ENCODE data around the gene SRD5A3. TPM values are rescaled to one million over a fixed set of nuclear protein-coding genes. Genes with fewer than 3 reads are reported as not detected.
A peak's percentile ranks its signal among the peaks of the same experiment; 100 is the strongest.
"Not testable (repeated sequence)": the region's sequence is repeated elsewhere in the genome, so short reads cannot be mapped to it uniquely, and the experiment has no call there.

The SRD5A3 gene
- total RNA-seq, 2 donors from 2014 or later: 6.6 to 14.8 TPM

DNA sequence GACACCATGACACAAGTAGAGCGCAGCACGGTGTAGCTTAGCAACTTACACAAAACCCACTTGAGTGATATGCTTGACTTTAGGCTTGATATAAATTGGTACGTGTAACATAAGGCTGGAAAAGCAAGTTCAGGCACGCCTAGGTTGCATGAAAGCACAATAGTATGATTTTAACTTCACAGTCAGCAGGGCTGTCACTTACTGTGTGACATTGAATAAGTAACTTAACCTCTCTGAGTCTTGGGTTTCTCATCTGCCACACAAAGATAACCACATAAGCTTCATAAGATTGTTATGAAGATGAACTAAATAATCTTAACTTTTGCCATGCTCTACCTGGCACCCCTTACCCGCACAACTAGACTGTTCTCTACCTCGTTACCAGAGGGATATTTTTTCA lies 9.5 kb downstream of the SRD5A3 start:
- Histone ChIP-seq H3K27me3 (replicated peaks; ENCODE audit: insufficient read depth) (no peaks in the 10 kb centered on the region), H3K4me1 (replicated peaks) (no peaks in the 10 kb centered on the region), H3K36me3 (no peaks in the 10 kb centered on the region), H3K9me3 (no peaks in the 10 kb centered on the region), H3K4me3 (no peak overlapping the region), H3K27ac (no peak overlapping the region)
- TF ChIP-seq POLR2AphosphoS5 (IDR thresholded peaks at IDR 0.05) (no peak), POLR2A (IDR thresholded peaks at IDR 0.05) (no peak)
- TF ChIP-seq, protein P1, sequence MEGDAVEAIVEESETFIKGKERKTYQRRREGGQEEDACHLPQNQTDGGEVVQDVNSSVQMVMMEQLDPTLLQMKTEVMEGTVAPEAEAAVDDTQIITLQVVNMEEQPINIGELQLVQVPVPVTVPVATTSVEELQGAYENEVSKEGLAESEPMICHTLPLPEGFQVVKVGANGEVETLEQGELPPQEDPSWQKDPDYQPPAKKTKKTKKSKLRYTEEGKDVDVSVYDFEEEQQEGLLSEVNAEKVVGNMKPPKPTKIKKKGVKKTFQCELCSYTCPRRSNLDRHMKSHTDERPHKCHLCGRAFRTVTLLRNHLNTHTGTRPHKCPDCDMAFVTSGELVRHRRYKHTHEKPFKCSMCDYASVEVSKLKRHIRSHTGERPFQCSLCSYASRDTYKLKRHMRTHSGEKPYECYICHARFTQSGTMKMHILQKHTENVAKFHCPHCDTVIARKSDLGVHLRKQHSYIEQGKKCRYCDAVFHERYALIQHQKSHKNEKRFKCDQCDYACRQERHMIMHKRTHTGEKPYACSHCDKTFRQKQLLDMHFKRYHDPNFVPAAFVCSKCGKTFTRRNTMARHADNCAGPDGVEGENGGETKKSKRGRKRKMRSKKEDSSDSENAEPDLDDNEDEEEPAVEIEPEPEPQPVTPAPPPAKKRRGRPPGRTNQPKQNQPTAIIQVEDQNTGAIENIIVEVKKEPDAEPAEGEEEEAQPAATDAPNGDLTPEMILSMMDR (IDR thresholded peaks at IDR 0.05): no peak
- intact Hi-C loops (cut with DNase I): no loop called here
- no peak for DNase-seq (ENCODE audit: low spot score)
- 68% methylated on average over 6 of the region's 6 CpGs for WGBS

GRCh38 chr4:55356991-55357461 lies 11.0 kb downstream of the SRD5A3 start:
- Histone ChIP-seq H3K4me1 (replicated peaks) (no peaks in the 10 kb centered on the region), H3K9me3 (no peaks in the 10 kb centered on the region), H3K27ac (peak overlapping the region in 1 of 2 donors; percentile 17), H3K27me3 (replicated peaks; ENCODE audit: insufficient read depth) (no peaks in the 10 kb centered on the region), H3K36me3 (no peaks in the 10 kb centered on the region), H3K4me3 (no peak overlapping the region)
- intact Hi-C loops (cut with DNase I): no loop called here
- TF ChIP-seq POLR2A (IDR thresholded peaks at IDR 0.05): no peak
- DNase-seq (ENCODE audit: low spot score): no peak
- 44% methylated on average over 5 of the region's 5 CpGs for WGBS

GRCh38 chr4:55358246-55358645 lies 12.2 kb downstream of the SRD5A3 start:
- TF ChIP-seq, protein P1 (IDR thresholded peaks at IDR 0.05): no peak
- Histone ChIP-seq H3K9me3 (no peaks in the 10 kb centered on the region), H3K27me3 (replicated peaks; ENCODE audit: insufficient read depth) (no peaks in the 10 kb centered on the region), H3K4me3 (no peak overlapping the region), H3K4me1 (replicated peaks) (no peaks in the 10 kb centered on the region), H3K36me3 (no peaks in the 10 kb centered on the region), H3K27ac (peak overlapping the region; percentile 17 to 22)
- intact Hi-C loops (cut with DNase I): no loop called here
- DNase-seq (ENCODE audit: low spot score): no peak
- 98% methylated on average over 2 of the region's 2 CpGs for WGBS

GRCh38 chr4:55358668-55359067 lies 12.6 kb downstream of the SRD5A3 start:
- Histone ChIP-seq H3K4me3 (no peak overlapping the region), H3K4me1 (replicated peaks) (no peaks in the 10 kb centered on the region)
- intact Hi-C loops (cut with DNase I): no loop called here

GRCh38 chr4:55359397-55359916 lies 13.4 kb downstream of the SRD5A3 start:
- H3K27me3 ChIP-seq (replicated peaks; ENCODE audit: insufficient read depth): no peaks in the 10 kb centered on the region
- TF ChIP-seq, protein P1 (IDR thresholded peaks at IDR 0.05): no peak
- peak; percentile 58 for TF ChIP-seq POLR2AphosphoS5 (IDR thresholded peaks at IDR 0.05)
- peak overlapping the region; percentile 25 to 50 for H3K27ac ChIP-seq
- no peak overlapping the region for H3K4me3 ChIP-seq
- H3K4me1 ChIP-seq (replicated peaks): no peaks in the 10 kb centered on the region
- no peaks in the 10 kb centered on the region for H3K36me3 ChIP-seq
- intact Hi-C loops (cut with DNase I): no loop called here
- no peaks in the 10 kb centered on the region for H3K9me3 ChIP-seq
- DNase-seq (ENCODE audit: low spot score): no peak
- WGBS: 69% methylated on average over 8 of the region's 8 CpGs

More at GRCh38 chr4:55358668-55359067, 12.6 kb downstream of the SRD5A3 start:
- no peaks in the 10 kb centered on the region for H3K27me3 ChIP-seq (replicated peaks; ENCODE audit: insufficient read depth)
- 56% methylated on average over 2 of the region's 2 CpGs for WGBS
- peak overlapping the region; percentile 25 to 50 for H3K27ac ChIP-seq
- H3K36me3 ChIP-seq: no peaks in the 10 kb centered on the region
- no peak for DNase-seq (ENCODE audit: low spot score)
- no peaks in the 10 kb centered on the region for H3K9me3 ChIP-seq
- TF ChIP-seq, protein P1 (IDR thresholded peaks at IDR 0.05): no peak
- no peak for TF ChIP-seq POLR2AphosphoS5 (IDR thresholded peaks at IDR 0.05)
- no peak for TF ChIP-seq POLR2A (IDR thresholded peaks at IDR 0.05)

GRCh38 chr4:55362938-55363337 lies 16.9 kb downstream of the SRD5A3 start:
- 95% methylated on average over 9 of the region's 9 CpGs for WGBS
- H3K27me3 ChIP-seq (replicated peaks; ENCODE audit: insufficient read depth); H3K9me3 ChIP-seq; H3K4me3 ChIP-seq; H3K36me3 ChIP-seq; DNase-seq (ENCODE audit: low spot score); intact Hi-C loops (cut with DNase I); H3K27ac ChIP-seq; H3K4me1 ChIP-seq (replicated peaks): not testable (repeated sequence)
